AG08395 (cell line): ENCODE results near the gene ARV1.
A peak's percentile ranks its signal among the peaks of the same experiment; 100 is the strongest.

ENCODE experiments used
- DNase-seq: peaks from one replicate; pipeline ENCODE4 v3.0.0; 2012; ENCODE audit warnings: mixed read lengths, low spot score

Gene ARV1

DNA sequence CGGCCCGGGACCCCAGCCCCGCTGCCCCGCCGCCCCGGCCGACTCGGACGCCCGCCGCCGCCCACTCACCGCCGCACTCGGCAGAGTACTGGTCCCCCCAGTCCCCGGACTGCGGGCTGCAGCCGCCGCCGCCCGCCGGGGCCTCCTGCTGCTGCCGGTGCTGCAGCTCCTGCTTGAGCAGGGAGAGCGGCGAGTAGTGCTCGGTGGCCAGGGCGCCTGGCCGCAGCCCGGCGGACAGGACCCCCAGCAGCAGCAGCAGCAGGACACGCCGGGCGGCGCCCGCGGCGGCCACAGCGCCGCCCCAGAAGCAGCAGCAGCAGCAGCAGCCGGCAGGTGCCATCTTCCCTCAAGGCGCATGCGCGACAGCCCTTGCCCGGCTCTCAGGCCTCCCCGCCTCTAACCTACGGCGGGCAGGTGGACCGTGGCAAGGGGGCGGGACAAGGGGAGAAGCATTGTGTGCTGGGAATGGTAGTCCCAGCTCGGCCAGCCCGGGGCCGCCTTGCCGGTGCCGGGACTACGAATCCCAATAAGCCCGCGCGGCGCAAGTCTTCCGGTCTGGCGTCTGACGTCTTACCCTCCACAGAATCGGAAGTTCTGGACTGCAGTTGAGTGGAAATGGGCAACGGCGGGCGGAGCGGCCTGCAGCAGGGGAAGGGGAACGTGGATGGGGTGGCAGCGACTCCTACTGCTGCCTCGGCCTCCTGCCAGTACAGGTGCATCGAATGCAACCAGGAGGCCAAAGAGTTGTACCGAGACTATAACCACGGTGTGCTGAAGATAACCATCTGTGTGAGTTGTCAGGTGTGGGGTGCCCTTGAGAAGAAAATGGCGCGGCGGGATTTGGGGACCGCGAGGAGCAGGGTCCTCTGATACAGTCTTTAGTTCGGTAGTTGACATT lies at the start of gene ARV1, which contains the start of gene TTC13:
ARV1 (plus strand) TSS at position 604 of the 898 bp plus-strand sequence; CDS start at position 616, 12 bp downstream.
TTC13 (minus strand) TSS at position 371 of the 898 bp plus-strand sequence; CDS start at position 340, 31 bp downstream.
- DNase-seq, result peak; percentile 99

DNA sequence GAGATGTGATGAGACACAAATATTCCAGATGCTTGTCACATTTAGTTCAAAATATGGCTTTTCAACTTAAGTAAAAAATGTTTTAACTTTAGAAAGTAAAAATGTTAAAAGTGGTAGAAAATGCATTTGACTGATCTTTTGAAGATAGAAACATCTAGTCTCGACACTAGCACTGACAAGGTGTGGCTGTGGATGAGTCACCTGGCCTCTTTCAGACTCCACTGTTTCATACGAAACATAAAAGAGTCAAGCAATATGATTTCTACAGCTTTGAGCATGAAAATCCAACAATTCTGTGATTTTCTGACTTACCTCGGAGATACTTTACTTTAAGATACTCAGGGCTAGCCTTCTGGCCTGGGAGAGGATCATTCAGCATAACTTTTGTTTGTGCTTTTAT lies 47.9 kb upstream of the ARV1 start:
- DNase-seq, result no peak

DNA sequence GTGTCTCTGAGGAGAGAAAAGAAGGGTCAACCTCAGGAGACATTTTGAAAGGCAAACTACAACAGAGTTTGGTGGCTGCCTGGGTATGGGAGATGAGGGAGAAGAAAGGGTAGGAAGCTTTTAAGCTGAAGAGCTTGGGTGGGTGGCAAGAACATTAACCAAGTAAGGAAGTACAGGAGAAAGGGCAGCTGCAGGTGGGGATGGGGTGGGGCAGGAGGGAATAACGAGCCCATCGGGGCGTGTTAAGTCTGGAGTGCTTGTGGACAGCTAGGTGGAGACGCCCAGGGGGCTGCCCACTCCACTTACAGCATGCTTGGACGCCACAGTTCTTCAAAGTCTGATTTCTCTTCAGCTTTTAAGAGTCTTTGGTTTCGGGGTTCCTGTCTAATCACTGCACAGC lies 43.0 kb upstream of the ARV1 start:
- DNase-seq, result no peak

DNA sequence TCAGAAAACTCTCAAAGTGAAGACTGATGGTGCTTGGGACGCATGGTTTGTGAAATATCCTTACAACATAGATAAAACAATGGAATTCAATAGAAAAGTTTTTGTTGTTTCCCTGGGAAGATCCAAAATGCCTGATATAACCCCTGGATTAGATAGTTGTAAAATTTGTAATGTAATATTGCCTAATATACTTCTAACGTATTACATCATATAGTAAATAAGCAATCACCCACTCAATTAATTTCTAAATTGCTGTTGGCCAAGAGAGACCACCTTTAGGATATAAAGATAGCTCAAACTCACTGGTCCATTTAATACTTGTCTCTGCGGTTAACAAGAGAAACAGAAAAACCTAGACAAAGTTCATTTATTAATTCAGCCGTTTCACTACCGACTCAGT lies 42.4 kb upstream of the ARV1 start:
- no peak for DNase-seq

DNA sequence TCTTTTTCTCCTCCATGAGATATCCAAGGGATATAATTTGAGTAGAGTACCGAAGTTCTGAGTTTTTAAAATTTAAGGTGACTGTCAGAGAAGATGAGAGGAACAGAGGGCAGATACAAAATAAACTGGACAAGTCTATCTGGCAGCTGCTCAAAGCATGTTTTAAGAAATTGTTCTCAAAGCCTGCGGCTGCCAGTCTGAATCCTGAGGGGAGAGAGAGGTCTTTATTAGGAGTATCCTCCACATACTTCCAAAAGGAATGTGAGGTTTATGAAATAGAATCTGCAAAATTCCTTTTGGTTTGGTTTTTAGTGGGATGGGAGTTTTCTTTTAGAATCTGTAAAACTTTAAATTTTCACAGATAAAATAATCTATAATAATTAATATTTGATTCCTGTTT lies 41.5 kb upstream of the ARV1 start:
- no peak for DNase-seq

DNA sequence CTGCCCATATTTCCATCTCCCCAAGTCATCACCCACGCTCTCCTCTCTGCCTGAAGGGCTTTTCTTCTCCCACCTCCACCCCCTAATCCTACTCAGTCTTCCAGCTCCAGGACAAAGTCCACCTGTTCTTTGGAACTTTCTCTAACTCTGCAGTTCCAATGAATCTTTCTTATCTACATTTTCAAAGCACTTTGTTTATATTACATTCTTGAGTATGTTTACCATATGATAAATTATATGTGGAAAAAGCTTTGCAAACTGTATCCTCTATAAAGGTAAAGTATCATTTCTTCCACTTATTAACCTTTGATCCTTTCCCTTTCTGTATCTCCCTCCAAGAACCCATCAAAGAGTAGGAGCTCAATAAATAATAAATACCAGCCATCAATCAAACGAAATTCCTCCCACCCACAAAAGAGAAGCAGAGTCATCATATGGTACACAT lies 39.9 kb upstream of the ARV1 start:
- no peak for DNase-seq

DNA sequence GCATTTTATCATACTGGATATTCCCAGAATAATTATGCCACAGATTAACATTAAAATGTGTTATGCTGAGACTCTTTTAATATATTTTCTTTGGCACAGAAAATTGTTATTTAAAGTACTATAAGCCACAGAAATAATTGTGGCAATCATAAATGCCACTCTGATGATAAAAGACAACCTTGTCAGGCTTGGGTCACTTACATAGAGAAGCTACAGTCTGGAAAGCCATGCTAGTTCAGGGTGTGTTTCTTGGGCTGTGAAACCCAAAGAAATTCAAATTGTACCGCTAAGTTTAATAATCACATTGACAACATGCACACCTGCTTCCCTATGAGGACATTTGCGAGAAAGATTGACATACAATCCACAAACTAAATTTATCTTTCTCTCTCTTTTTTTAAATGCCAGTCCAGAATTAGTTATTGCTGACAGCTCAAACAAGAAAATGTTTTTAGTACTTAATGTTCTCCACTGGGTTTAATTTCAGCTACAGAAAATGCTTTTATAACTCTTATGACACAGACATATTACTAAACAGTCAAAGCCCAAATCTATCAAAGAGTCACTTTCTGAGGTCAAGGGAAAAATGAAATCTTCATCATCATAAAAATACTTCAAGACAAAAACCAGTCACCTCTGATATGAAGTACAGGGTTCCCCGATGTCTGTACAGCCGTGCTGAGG lies 38.9 kb upstream of the ARV1 start:
- DNase-seq, result no peak

DNA sequence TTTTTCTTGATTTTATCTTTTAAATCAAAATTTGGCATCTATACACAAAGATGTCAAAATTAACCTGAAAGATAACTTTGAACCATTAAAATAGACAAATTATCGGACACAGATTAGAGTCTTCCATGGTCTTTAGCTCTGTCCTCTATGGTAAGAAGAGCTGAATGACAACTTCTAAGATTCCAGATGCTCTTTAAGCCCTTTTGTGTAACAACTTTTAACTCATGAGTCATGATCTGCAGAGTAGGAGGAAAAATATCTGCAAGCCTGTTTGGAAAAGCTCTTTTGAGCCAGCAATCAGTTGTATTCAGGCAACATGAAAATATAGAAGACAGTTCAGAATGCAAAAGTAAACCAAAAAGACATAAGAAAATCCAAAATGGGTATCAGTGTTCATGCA lies 38.0 kb upstream of the ARV1 start:
- peak; percentile 58 for DNase-seq

DNA sequence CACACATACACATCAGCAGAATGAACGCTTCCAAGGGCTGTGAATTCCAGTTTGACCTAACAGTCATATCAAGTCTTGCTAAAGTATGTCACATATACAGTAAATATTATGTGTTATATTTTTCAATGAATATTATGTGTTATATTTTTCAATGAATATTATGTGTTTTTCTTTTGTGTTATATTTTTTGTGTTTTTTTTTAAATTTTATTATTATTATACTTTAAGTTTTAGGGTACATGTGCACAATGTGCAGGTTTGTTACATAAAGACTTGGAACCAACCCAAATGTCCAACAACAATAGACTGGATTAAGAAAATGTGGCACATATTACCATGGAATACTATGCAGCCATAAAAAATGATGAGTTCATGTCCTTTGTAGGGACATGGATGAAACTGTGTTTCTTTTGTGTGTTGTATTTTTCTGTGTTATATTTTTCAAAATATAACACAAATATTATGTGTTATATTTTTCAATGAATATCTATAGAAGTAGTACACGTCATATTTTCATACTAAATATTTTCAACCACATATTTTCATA lies 35.8 kb upstream of the ARV1 start:
- no peak for DNase-seq

DNA sequence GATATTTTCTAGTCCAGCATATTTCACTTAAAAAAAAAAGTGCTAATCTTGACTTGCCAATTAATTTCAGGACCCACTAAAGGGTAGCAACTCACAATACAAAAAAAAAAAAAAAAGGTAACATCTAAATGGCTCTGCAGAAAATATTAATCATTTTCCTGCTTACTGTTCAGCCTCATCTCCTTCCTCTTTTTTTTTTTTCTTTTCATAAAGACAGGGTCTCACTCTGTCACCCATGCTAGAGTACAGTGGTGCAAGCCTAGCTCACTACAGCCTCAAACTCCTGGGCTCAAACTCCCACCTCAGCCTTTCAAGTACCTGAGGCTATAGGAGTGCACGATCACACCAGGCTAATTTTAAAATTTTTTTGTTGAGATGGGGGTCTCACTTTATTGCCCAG lies 30.6 kb upstream of the ARV1 start:
- no peak for DNase-seq

DNA sequence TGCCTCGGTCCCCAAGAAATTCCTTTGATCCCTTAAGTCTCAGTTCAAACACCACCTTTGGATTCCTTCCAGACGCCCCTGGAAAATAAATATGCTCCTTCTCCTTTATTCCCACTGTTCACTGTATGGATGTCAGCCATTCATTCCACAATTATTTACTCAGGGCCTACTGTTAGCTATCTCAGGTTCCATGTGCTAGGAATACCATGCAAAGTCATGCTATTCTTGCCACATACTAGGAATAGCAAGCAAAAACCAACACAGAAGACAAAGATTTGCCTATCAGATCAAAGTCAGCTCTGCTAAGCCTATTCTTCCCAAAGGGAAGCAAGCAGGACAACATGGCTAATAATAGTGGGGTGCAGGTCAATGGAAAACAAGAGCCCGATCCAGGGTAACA lies 30.0 kb upstream of the ARV1 start:
- DNase-seq, result no peak

DNA sequence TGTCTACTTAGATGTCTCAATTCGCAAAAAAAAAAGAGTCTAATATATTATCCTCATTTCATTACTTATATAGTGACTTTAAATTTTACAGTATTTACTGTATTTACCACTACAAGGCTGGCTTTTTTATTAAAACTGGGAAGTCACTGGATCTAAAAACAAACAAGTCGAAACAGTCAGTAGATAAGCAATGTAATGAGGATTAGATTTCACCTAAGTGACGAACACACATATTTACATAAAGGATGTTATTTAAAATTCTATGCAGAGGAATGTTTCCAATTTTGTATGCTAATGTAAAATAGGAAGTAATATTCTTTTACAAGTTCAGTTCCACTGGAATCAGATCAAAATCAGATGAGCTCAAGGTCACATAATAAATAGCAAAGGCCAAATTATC lies 28.5 kb upstream of the ARV1 start:
- DNase-seq, result no peak

DNA sequence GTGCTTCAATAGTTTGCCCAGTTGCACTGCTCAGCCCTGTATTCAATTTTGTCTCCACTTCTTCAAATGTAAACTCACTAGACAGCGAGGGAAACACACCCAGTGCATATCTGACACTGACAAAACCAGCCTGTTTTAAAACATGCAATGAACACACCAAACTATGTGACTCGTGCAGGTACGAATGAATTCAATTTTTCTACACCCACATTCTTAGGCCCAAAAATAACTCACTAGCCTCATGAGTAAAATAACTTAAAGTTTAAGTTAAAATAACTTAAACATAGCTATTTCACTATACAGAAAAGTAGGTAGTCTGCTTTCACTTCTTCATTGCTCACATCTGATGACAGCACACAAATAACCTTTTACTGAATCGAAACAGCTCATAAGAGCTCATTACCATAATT lies 21.3 kb upstream of the ARV1 start:
- DNase-seq, result no peak

DNA sequence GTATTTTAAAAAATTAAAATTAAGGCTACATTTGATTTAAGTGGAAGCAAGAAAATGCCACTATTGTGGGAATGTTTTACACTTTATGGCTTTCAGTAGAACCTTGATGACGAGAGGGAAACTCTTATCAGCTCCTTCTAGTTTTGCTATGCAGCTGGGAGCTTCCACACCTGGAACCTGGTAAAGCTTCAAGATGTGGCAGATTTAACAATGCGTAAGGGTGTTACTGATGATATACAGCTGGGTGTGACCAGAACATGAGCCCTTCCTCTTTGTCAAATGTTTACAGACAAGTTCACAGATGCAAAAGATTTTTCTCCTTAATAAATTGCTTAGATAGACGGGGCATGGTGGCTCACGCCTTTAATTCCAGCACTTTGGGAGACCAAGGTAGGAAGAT lies 20.5 kb upstream of the ARV1 start:
- DNase-seq, result no peak

DNA sequence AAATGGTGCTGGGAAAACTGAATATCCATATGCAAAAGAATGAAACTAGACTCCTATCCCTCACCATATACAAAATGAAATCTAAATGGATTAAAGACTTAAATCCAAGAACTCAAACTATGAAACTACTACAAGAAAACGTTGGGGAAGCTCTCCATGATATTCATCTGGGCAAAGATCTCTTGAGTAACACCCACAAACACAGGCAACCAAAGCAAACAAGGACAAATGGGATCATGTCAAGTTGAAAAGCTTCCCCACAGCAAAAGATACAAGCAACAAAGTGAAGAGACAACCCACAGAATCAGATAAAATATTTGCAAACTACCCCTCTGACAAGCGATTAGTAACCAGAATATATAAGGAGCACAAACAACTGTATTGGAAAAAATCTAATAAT lies 14.0 kb upstream of the ARV1 start:
- no peak for DNase-seq

DNA sequence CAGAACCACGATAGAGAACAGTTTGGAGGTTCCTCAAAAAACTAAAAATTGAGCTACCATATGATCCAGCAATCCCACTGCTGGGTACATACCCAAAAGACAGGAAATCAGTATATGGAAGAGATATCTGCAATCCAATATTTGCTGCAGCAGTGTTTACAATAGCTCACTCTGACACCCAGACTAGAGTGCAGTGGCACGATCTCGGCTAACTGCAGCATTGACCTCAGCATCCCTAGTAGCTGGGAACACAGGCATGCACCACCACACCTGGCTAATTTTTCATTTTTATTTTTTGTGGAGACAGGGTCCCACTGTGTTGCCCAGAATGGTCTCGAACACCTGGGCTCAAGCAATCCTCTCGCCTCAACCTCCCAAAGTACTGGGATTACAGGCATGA lies 13.4 kb upstream of the ARV1 start:
- no peak for DNase-seq

DNA sequence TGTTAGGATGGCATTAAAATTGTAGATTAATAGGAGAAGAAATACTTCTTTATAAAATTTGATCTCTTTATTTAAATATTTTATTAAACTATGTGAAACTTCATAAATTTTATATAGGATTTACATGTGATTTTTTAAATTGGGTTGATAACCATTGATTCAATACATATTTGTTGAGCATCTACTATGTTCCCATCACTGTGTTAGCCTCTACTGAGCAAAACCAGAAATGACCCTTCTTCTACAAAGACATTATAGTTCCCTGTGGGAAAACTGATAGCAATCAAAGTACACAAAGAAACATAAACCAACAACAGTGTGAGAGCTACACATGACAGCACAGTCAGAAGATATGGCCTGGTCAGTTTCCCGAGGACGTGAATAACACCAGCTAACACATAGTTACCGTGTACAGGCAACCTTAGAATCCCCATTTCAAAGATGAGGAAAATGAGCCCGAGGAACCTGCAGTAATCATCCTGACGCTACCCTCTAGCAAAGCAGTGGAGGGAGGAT lies 12.5 kb upstream of the ARV1 start:
- DNase-seq, result no peak

DNA sequence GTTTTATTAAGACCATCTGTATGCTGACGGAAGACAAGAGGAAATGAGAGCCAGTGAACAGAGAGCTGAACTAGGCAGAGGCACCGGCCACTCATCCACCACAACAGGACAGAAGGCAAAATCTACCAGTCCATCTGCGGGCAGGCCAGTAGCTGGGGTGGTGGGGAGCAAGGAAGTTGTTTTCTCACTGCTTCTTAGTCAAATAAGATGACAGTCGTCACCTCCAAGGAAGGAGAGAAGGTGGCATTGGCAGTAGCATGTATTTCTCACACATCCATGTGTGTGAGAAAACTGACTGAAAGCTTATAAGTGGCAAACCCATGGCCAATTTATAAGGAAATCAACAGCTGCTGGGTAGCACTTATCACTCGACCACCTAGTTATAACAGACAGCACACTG lies 8.5 kb upstream of the ARV1 start:
- no peak for DNase-seq

DNA sequence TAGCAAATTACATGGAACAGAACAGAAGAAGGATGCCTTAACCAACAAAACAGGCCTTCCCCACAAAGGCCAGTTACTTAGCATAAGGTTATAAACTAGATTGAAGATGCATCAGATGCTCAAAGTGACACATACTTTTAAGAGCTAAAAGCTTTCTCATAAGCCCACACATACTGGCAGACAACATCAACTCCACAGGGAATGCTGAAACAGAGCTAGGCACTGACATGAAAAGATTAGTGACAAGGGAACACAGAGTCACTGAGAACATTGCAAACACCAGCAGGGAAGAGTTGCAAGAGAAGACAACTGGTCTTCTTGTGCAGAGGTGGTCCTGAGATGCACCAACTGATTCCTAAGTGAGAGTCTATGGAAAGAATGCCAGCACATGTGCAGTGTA lies 7.1 kb upstream of the ARV1 start:
- DNase-seq, result no peak

DNA sequence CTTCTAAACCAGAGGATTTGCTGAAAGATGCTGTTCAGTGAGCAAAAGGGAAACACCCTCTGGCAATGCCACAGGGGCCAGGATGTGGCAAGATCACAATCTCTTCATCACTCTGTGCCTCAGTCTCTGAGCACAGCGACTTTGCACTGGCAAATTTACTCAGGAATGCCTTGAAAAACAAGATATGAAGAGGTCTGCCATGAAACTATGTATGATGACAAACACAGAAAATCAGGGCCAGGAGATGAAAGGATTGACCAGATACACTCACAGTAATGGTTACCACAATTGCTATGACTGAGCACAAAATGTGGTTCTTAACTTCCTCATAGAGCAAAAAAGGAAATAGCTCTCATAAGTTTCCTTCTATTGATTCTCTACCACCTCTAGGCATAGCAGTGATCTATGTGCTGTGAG lies 6.0 kb upstream of the ARV1 start:
- DNase-seq, result peak; percentile 17

DNA sequence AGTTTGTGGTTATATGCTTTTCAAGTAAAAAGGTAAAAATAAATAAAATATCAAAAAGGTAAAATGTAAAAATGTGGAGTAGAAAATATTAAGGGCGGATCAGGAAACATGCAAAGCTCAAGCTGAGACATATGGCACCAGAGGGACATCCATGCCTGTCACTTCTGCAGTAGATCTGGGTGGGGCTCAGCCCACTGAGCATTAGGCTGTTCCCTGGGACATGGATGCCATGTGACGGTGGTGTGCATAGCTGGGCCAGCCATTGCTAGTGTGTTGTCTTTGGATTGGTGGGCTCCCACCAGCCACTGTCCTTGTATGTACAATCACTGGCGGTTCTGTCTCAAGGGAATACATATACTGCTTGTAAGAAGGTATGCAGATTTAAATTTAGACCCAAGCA lies 3.3 kb upstream of the ARV1 start:
- no peak for DNase-seq

DNA sequence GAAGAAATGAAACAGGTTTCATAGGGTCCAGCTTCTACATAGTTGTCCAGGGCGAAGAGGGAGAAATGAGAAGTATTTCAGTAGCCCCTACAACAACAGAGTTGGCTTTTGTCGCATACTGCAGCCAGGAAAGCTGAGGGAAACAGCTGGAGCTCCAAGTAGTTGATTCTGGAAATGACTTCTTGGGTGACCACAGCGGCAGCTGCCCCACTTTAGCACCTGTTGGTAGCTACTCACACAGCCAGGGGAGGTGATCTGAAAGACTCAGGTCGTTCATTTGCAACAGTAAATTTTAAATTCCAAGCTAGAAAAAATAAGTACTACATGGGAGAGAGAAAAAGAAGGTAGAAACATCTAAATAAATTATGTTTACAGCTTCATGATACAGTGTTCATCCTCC lies 2.5 kb upstream of the ARV1 start:
- no peak for DNase-seq
